H9 (cell line): ENCODE measurements around the gene MRPL30. TPM values are rescaled to one million over a fixed set of nuclear protein-coding genes. Genes with fewer than 3 reads are reported as not detected.

Experiments used
- DNase-seq: peaks from one replicate; pipeline ENCODE4 v3.0.0-alpha.2; 2017
- H2AFZ ChIP-seq: one replicate; pipeline ENCODE4 v1.6.1; 2013; ENCODE audit warnings: mild to moderate bottlenecking, low read length, control low read depth, moderate library complexity
- H2AK5ac ChIP-seq: 2 replicates; pipeline ENCODE4 v1.6.1; 2013; ENCODE audit warnings: low read length, control low read depth, mixed read lengths; ENCODE audit not compliant: insufficient read length
- H2BK120ac ChIP-seq: one replicate; pipeline ENCODE4 v1.6.1; 2013; ENCODE audit warnings: low read depth, mild to moderate bottlenecking, low read length, control low read depth, inconsistent platforms; ENCODE audit not compliant: poor library complexity, severe bottlenecking
- H2BK12ac ChIP-seq: 2 replicates; pipeline ENCODE4 v1.6.1; 2013; ENCODE audit warnings: low read length, control low read depth, mixed read lengths, low read depth; ENCODE audit not compliant: insufficient read length
- H2BK15ac ChIP-seq: 2 replicates; pipeline ENCODE4 v1.6.1; 2013; ENCODE audit warnings: low read depth, low read length, control low read depth
- H2BK20ac ChIP-seq: one replicate; pipeline ENCODE4 v1.6.1; 2013; ENCODE audit warnings: low read depth, mild to moderate bottlenecking, low read length, control low read depth, inconsistent platforms; ENCODE audit not compliant: poor library complexity, severe bottlenecking
- H2BK5ac ChIP-seq: 2 replicates; pipeline ENCODE4 v1.6.1; 2013; ENCODE audit warnings: low read length, control low read depth, mixed read lengths; ENCODE audit not compliant: insufficient read length
- H3K14ac ChIP-seq: 2 replicates; pipeline ENCODE4 v1.6.1; 2013; ENCODE audit warnings: low read length, control low read depth; ENCODE audit not compliant: insufficient read depth
- H3K18ac ChIP-seq: 2 replicates; pipeline ENCODE4 v1.6.1; 2013; ENCODE audit warnings: low read depth, mild to moderate bottlenecking, mixed read lengths, low read length, control low read depth; ENCODE audit not compliant: insufficient read length
- H3K23ac ChIP-seq: 2 replicates; pipeline ENCODE4 v1.6.1; 2013; ENCODE audit warnings: low read length, control low read depth, mixed read lengths, low read depth; ENCODE audit not compliant: insufficient read length
- H3K23me2 ChIP-seq: 2 replicates; pipeline ENCODE4 v1.6.1; 2013; ENCODE audit warnings: low read depth, mild to moderate bottlenecking, mixed read lengths, low read length, control low read depth; ENCODE audit not compliant: insufficient read length, poor library complexity, severe bottlenecking
- H3K27ac ChIP-seq: 2 replicates; pipeline ENCODE4 v1.5.1; 2013; ENCODE audit warnings: low read length, control low read depth, mixed read lengths, low read depth; ENCODE audit not compliant: insufficient read length
- H3K27me3 ChIP-seq: 2 replicates; pipeline ENCODE4 v1.6.1; 2013; ENCODE audit warnings: low read length, control low read depth, inconsistent platforms; ENCODE audit not compliant: insufficient read depth
- H3K4ac ChIP-seq: 2 replicates; pipeline ENCODE4 v1.6.1; 2013; ENCODE audit warnings: low read depth, mild to moderate bottlenecking, control low read depth, inconsistent platforms, low read length, moderate library complexity
- H3K4me1 ChIP-seq: 2 replicates; pipeline ENCODE4 v1.6.1; 2013; ENCODE audit warnings: low read length, control low read depth, inconsistent platforms; ENCODE audit not compliant: insufficient read depth
- H3K4me2 ChIP-seq: 2 replicates; pipeline ENCODE4 v1.6.1; 2013; ENCODE audit warnings: low read length, control low read depth, mixed read lengths; ENCODE audit not compliant: insufficient read length, insufficient read depth
- H3K56ac ChIP-seq: 2 replicates; pipeline ENCODE4 v1.6.1; 2013; ENCODE audit warnings: low read depth, mild to moderate bottlenecking, mixed read lengths, low read length, control low read depth; ENCODE audit not compliant: insufficient read length
- H3K79me1 ChIP-seq: 2 replicates; pipeline ENCODE4 v1.6.1; 2013; ENCODE audit warnings: low read depth, mild to moderate bottlenecking, moderate library complexity, low read length, control low read depth, inconsistent platforms; ENCODE audit not compliant: insufficient read depth, poor library complexity, severe bottlenecking
- H3K79me2 ChIP-seq: 2 replicates; pipeline ENCODE4 v1.6.1; 2013; ENCODE audit warnings: low read length, control low read depth, inconsistent platforms; ENCODE audit not compliant: insufficient read depth
- H3K9ac ChIP-seq: 2 replicates; pipeline ENCODE4 v1.6.1; 2013; ENCODE audit warnings: low read length, control low read depth, mixed read lengths; ENCODE audit not compliant: insufficient read length; ENCODE audit errors: extremely low read depth
- H3K9me3 ChIP-seq: one replicate; pipeline ENCODE4 v1.6.1; 2013; ENCODE audit warnings: low read depth, low read length, inconsistent platforms; ENCODE audit not compliant: control insufficient read depth
- H3T11ph ChIP-seq: one replicate; pipeline ENCODE4 v1.6.1; 2013; ENCODE audit warnings: mild to moderate bottlenecking, low read length, control low read depth, inconsistent platforms
- H4K20me1 ChIP-seq: one replicate; pipeline ENCODE4 v1.6.1; 2013; ENCODE audit not compliant: control insufficient read depth, insufficient read length, insufficient read depth
- H4K5ac ChIP-seq: 2 replicates; pipeline ENCODE4 v1.6.1; 2013; ENCODE audit warnings: low read depth, mild to moderate bottlenecking, mixed read lengths, low read length, control low read depth; ENCODE audit not compliant: insufficient read length
- H4K8ac ChIP-seq: replicated peaks from 2 replicates; pipeline ENCODE4 v1.6.1; 2013; ENCODE audit warnings: low read length, control low read depth, mixed read lengths, low read depth; ENCODE audit not compliant: insufficient read length
- H4K91ac ChIP-seq: 2 replicates; pipeline ENCODE4 v1.6.1; 2013; ENCODE audit warnings: low read depth, mild to moderate bottlenecking, moderate library complexity, mixed read lengths, low read length, control low read depth; ENCODE audit not compliant: insufficient read length
- H3K27ac Mint-ChIP-seq, 3 experiments: 2 replicates in 2 of 3; 3 replicates in 1 of 3; pipeline ENCODE4 v1.8.0; 2020 to 2021; ENCODE audit warnings: mixed read lengths in 3 of 3, mild to moderate bottlenecking in 1 of 3, moderate library complexity in 1 of 3
- H3K27me3 Mint-ChIP-seq: 2 replicates; pipeline ENCODE4 v1.8.0; 2021; ENCODE audit warnings: low read depth, mild to moderate bottlenecking, moderate library complexity, mixed read lengths
- H3K36me3 Mint-ChIP-seq, 3 experiments: 2 replicates in 2 of 3; 3 replicates in 1 of 3; pipeline ENCODE4 v1.8.0; 2020 to 2021; ENCODE audit warnings: low read depth in 3 of 3, mixed read lengths in 3 of 3; ENCODE audit not compliant: insufficient read depth in 1 of 3
- H3K4me1 Mint-ChIP-seq, 2 experiments: 2 replicates each; pipeline ENCODE4 v1.8.0; 2020; ENCODE audit warnings: mixed read lengths in 2 of 2
- H3K4me3 Mint-ChIP-seq, 2 experiments: 2 replicates in 1 of 2; 3 replicates in 1 of 2; pipeline ENCODE4 v1.8.0; 2020 to 2021; ENCODE audit warnings: mild to moderate bottlenecking in 2 of 2, mixed read lengths in 2 of 2, moderate library complexity in 1 of 2
- H3K9me3 Mint-ChIP-seq, 2 experiments: 2 replicates in 1 of 2; 3 replicates in 1 of 2; pipeline ENCODE4 v1.8.0; 2020; ENCODE audit warnings: mild to moderate bottlenecking in 2 of 2, mixed read lengths in 2 of 2, moderate library complexity in 1 of 2
- WGBS: extraction: QIAGEN DNeasy Blood & Tissue Kit; methylation state at CpG from one replicate; pipeline ENCODE4 v1.1.7; 2013; ENCODE audit warnings: missing lambda C conversion rate, low lambda C conversion rate, mixed read lengths; ENCODE audit not compliant: insufficient read length; ENCODE audit errors: extremely low coverage; 5-methylcytosine and 5-hydroxymethylcytosine counted together
- total RNA-seq: library from RNA; stranded (reverse); gene quantifications from 2 replicates; pipeline ENCODE4 v1.2.1, GENCODE V29; 2021
- TF ChIP-seq, protein P1 (sequence below): fragments of 200-600 bp; sonication (generic); conservative IDR thresholded peaks from 3 replicates; pipeline ENCODE4 v1.8.0; 2021; ENCODE audit warnings: antibody characterized with exemption, mild to moderate bottlenecking

The MRPL30 gene
- total RNA-seq, 1 experiment from 2014 or later, result 50.8 TPM

DNA sequence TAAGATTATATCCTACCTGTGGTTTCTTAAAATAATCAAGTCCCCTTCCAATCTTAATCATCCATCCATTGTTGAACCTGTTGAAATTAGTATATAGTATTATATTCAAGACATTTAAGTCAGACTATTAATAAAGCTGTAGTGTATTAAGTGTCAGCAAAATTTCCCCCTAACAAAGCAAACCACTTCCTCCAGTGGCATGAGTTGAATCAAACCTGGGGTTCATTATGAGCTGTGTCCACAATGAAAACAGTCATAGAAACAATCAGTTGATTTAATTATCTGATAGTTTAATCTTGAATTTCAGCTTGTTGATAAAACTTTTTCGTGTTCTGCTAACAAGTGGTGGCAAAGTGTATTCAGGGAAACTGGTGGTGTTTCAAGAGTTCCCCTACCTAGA is 11.4 kb upstream of the MRPL30 start:
- Histone ChIP-seq H3K79me2 (no peaks in the 10 kb centered on the region), H3K9me3 (no peaks in the 10 kb centered on the region), H2AFZ (no peak overlapping the region), H3T11ph (no peak overlapping the region), H2BK120ac (no peak overlapping the region), H2BK5ac (no peak overlapping the region), H4K20me1 (no peaks in the 10 kb centered on the region), H3K4me1 (no peaks in the 10 kb centered on the region), H3K27me3 (no peaks in the 10 kb centered on the region), H3K23ac (no peak overlapping the region), H3K4me2 (no peak overlapping the region), H2BK12ac (no peak overlapping the region), H3K79me1 (peaks cover 3% of the 10 kb centered on the region), H2AK5ac (no peak overlapping the region), H2BK15ac (no peak overlapping the region), H2BK20ac (no peak overlapping the region), H4K91ac (no peak overlapping the region), H3K23me2 (no peaks in the 10 kb centered on the region), H3K9ac (no peak overlapping the region), H3K4ac (no peak overlapping the region), H3K56ac (no peak overlapping the region), H3K18ac (no peak overlapping the region), H4K5ac (no peak overlapping the region), H4K8ac (no peak overlapping the region), H3K27ac (no peak overlapping the region), H3K14ac (no peak overlapping the region)
- TF ChIP-seq, protein P1, sequence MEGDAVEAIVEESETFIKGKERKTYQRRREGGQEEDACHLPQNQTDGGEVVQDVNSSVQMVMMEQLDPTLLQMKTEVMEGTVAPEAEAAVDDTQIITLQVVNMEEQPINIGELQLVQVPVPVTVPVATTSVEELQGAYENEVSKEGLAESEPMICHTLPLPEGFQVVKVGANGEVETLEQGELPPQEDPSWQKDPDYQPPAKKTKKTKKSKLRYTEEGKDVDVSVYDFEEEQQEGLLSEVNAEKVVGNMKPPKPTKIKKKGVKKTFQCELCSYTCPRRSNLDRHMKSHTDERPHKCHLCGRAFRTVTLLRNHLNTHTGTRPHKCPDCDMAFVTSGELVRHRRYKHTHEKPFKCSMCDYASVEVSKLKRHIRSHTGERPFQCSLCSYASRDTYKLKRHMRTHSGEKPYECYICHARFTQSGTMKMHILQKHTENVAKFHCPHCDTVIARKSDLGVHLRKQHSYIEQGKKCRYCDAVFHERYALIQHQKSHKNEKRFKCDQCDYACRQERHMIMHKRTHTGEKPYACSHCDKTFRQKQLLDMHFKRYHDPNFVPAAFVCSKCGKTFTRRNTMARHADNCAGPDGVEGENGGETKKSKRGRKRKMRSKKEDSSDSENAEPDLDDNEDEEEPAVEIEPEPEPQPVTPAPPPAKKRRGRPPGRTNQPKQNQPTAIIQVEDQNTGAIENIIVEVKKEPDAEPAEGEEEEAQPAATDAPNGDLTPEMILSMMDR, result no peak
- Mint-ChIP-seq H3K36me3 (peaks cover 2 to 51% (median 17%) of the 10 kb centered on the region in 3 experiments; a peak in 5 of 7 replicates), H3K27ac (no peak overlapping the region), H3K9me3 (no peaks in the 10 kb centered on the region), H3K4me1 (no peaks in the 10 kb centered on the region), H3K27me3 (no peaks in the 10 kb centered on the region), H3K4me3 (no peak overlapping the region)
- no peak for DNase-seq
- WGBS, result no CpG with 5 or more reads among the region's 1 CpG
